GM21619 (cell line): Measurements from ENCODE around the gene RTL9.
"Not testable (repeated sequence)": the region's sequence is repeated elsewhere in the genome, so short reads cannot be mapped to it uniquely, and the experiment has no call there.

Source experiments
- ATAC-seq: cut with Tn5 transposase; IDR thresholded peaks from one replicate; pipeline ENCODE4 v1.9.1; 2021; ENCODE audit not compliant: unreplicated experiment

The RTL9 gene

GRCh38 chrX:110358548-110358947, at the start of gene RTL9:
TSS of gene RTL9 (plus strand) at chrX:110358848. CDS start at chrX:110450618, 91,770 bp downstream.
- no peak for ATAC-seq

DNA sequence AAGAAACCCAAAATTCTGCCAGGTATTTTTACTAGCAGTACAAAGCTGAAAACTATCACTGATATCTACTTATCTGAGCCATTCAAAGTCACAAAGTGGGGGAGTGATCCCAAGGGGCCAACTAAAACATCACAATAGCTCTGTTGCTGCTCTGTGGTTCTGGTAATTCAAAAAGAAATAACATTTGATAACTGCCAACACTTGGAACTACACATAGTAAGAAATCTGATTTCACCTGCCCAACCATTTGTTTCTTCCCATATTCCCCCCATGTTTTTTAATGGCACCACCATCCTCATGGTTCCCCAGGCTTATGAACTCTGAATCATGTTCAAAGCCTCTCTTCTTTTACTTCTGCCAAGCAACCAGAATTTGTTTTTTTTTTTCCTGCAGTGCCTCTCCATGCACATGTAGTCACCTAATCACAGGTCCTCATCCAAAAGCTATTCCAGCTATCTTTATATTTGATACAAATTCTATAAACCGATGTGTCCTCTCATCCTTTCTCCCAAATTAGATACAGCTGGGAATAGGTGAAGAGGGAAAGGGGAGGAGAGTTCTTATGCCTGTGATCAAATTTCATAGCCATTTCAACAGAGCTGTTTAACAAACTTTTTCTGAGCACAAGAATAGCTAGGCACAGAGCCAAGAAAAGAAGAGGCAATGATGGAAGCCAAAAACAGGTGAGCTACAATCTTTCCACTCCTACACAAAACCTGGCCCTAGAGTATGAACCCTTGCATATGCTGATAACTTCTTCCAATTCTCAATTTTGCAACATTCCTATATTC, 48.5 kb upstream of the RTL9 start:
- no peak for ATAC-seq

- peak; percentile 86 for ATAC-seq
These were observed 47.8 kb upstream of the RTL9 start for GRCh38 chrX:110310896-110311295.

GRCh38 chrX:110311437-110312230, 47.0 kb upstream of the RTL9 start:
- ATAC-seq = no peak

GRCh38 chrX:110315551-110315950, 43.1 kb upstream of the RTL9 start:
- ATAC-seq = peak; percentile 25

DNA sequence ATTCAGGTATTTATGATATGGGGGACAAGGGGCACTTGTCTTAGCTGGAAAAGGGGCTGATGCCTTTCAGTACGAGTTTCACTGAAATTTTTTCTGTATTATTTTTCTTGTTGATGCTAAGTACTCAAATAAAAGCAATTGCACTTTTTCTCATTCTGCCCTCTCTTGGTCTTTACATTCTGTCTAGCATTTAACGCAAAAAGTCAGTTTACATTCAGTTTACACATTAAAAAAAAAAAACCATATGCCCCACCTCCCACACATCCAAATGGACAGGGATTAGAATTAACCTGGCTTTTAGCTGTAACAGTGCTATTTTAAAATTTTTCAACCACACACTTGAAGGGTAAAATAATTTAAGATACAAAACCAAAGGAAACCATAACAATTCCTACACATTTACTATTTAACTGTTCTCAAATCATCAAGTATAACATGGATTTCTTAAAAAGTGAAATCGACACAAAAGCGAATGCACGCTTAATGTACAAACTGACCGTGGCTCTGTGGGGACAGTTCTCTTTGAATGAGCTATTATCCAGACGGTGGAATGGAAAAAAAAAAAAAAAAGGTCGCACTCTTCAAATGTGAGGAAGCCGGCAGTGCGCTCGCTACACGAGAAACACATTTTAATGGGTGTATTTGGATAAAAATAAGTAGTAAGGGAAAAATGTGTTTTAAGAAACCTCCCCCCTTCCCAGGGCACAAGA, 42.1 kb upstream of the RTL9 start:
- ATAC-seq = no peak

- peak; percentile 16 for ATAC-seq
These were observed 41.4 kb upstream of the RTL9 start for GRCh38 chrX:110317061-110317819.

GRCh38 chrX:110317820-110318663, 40.6 kb upstream of the RTL9 start, which contains the start of gene AMMECR1:
TSS of gene AMMECR1 (minus strand) at chrX:110318085. CDS start at chrX:110318071, 14 bp downstream.
- ATAC-seq = peak; percentile 66

DNA sequence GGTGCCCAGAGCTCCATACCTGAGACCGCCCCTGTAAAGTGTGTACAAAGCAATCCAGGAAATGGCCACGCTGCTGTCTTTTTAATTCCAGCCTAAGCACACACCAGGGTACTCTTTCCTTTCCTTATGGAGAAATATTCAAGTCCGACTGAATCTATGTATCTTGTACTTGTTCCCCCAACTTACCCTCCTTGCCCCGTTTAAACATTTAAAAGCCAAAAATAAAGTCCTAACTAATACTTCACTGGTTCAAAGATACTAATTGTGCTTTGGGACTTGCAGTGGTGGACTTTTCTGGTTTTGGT, 40.0 kb upstream of the RTL9 start:
- no peak for ATAC-seq

DNA sequence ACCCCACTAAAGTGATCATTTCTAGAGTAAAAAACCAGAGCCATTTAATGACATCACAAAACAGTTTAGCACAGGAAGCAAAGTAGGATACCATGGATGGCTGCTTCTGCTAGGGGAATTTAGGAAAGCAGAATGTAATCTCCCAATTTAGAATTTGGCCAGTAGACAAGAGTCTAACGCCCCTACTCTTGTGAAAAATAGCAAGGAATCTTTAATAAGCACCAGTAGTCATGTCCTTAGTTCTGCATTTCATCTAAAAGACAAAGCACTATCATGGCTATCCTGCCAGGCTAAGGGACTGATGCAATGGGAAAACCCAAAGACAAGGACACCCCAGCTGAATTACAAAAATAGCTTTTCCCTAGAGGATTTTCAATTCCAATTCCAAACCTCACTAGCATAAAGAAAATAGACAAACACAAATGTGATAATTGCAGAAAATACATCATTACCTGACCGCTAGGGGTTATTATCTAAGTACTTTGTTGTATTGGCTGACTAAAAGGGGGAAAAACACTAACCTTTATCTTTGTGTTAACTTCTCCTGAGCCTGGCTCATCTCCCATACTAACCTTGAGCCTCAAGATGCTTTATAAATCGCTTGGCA, 38.2 kb upstream of the RTL9 start:
- ATAC-seq = no peak

DNA sequence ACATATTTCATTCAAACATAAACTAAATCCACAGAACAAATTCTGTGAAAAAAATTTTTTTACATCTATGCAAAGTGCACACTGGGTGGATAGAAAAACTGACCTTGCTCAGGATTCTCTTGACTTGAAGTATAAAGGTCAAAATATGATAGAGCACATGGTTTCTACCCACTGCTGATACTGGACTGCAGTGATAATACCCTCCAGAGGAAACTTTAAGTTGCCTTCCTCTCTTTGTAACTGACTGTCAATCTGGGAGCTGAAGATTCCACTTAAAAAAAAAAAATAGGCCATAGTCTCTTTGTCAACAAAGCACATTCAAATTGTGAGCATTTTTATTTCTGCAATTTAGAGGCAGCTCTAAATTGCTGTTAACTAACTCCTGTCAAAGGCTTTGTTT, 37.6 kb upstream of the RTL9 start:
- ATAC-seq = no peak

GRCh38 chrX:110321670-110322069, 37.0 kb upstream of the RTL9 start:
- ATAC-seq = no peak

GRCh38 chrX:110322603-110323002, 36.0 kb upstream of the RTL9 start:
- ATAC-seq = no peak

DNA sequence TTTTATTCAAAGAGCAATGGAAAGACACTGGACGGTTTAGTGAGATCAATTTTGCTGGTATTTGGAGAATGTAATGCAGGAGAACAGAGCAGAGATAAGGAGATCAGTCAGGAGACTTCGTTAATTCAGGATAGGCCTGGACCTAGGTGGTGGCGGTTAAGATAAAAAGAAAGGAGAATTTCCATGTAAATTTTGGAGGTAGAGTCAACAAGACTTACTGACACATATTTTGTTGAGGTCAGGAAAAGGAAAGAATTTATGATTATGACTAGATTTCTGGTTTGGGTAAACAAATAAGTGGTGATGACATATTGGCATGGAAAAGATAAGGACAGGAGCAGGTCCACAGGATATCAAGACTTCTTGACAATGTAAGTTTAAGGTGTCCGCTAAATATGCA, 31.9 kb upstream of the RTL9 start:
- ATAC-seq = no peak

DNA sequence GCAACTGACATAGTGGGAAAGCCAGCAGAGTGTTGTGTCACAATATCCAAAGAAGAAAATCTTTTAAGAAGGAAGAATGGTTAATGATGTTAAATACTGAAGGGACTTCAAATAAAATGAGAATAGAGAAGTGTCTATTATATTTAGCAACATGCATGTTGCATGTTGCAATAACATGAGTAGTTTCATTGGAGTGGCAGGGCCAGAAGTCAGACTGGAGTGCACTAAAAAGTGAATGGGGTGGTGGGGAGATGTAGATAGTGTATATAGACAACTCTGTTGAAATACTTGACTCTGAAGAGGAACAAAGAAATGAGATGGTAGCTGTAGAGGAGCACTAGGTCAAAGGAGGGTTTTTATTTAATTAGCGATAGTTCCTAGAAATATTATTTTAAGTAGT, 31.3 kb upstream of the RTL9 start:
- ATAC-seq = no peak

DNA sequence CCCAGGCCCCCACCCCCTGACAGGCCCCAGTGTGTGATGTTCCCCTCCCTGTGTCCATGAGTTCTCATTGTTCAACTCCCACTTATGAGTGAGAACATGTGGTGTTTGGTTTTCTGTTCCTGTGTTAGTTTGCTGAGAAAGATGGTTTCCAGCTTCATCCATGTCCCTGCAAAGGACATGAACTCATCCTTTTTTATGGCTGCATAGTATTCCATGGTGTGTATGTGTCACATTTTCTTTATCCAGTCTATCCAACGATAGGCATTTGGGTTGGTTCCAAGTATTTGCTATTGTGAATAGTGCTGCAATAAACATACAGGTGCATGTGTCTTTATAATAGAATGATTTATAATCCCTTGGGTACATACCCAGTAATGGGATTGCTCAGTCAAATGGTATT, 30.0 kb upstream of the RTL9 start:
- not testable (repeated sequence) for ATAC-seq

- no peak for ATAC-seq
These were observed 27.1 kb upstream of the RTL9 start for GRCh38 chrX:110331444-110332030.

- ATAC-seq = not testable (repeated sequence)
These were observed 25.2 kb upstream of the RTL9 start for GRCh38 chrX:110333458-110333857.

- ATAC-seq = no peak
These were observed 19.7 kb upstream of the RTL9 start for GRCh38 chrX:110338935-110339334.
